Measurements from ENCODE around the gene NOP10. TPM values are rescaled to one million over a fixed set of nuclear protein-coding genes. Genes with fewer than 3 reads are reported as not detected.
"Not testable (repeated sequence)": the region's sequence is repeated elsewhere in the genome, so short reads cannot be mapped to it uniquely, and the experiment has no call there.

NOP10 gene
- total and polyA plus RNA-seq, 2 of the 8 experiments (the other 6 are each of a cell fraction or from before 2014, with no cell fraction given): 285 to 981 TPM

- not testable (repeated sequence) for H3K4me2 ChIP-seq (ENCODE audit: insufficient read depth in 1 of 2, low read depth in 2 of 2, low read length in 2 of 2); H4K8ac ChIP-seq (ENCODE audit: extremely low read depth, insufficient read depth, low read length); H2BK20ac ChIP-seq (ENCODE audit: low read length); H2BK15ac ChIP-seq (ENCODE audit: low read length); H3K9ac ChIP-seq (replicated peaks in 1 of 4; ENCODE audit: extremely low read depth in 1 of 4, low read depth in 3 of 4, low read length in 3 of 4); H3K4me1 ChIP-seq (replicated peaks in 1 of 4; ENCODE audit: control insufficient read depth in 3 of 4, insufficient read depth in 4 of 4, low read length in 3 of 4); H3K23ac ChIP-seq (ENCODE audit: insufficient read length); H3K27me3 ChIP-seq (replicated peaks in 1 of 4; ENCODE audit: control insufficient read depth in 3 of 4, extremely low read depth in 1 of 4, insufficient read depth in 3 of 4, low read length in 3 of 4); H3K18ac ChIP-seq (ENCODE audit: extremely low read depth, low read length); H3K27ac ChIP-seq (ENCODE audit: low read depth, low read length); H4K91ac ChIP-seq (replicated peaks; ENCODE audit: insufficient read length, low read length); H2AK5ac ChIP-seq (ENCODE audit: low read depth, low read length); H3K79me2 ChIP-seq (ENCODE audit: control insufficient read depth in 1 of 2, insufficient read depth in 2 of 2, low read length in 2 of 2); H3K56ac ChIP-seq (replicated peaks; ENCODE audit: insufficient read length, low read depth, low read length); H3K9me3 ChIP-seq (ENCODE audit: insufficient read depth in 2 of 2, low read depth in 1 of 2, low read length in 1 of 2); H4K5ac ChIP-seq (ENCODE audit: insufficient read length, low read depth, low read length); H2BK5ac ChIP-seq (ENCODE audit: low read depth, low read length); H4K20me1 ChIP-seq (replicated peaks in 1 of 2; ENCODE audit: control insufficient read depth in 1 of 2, insufficient read depth in 2 of 2, low read length in 2 of 2); H2AFZ ChIP-seq (ENCODE audit: low read length); FAIRE-seq; DNase-seq (ENCODE audit: low read depth in 1 of 2, low spot score in 2 of 2); H2BK12ac ChIP-seq (ENCODE audit: low read depth, low read length); H3K4me3 ChIP-seq (ENCODE audit: extremely low read depth in 1 of 4, insufficient read depth in 2 of 4, low read depth in 3 of 4, low read length in 4 of 4); H3K14ac ChIP-seq (ENCODE audit: insufficient read length); H3K4ac ChIP-seq (replicated peaks; ENCODE audit: insufficient read length, low read depth, low read length); H3K23me2 ChIP-seq (ENCODE audit: low read depth, low read length); H3K79me1 ChIP-seq (ENCODE audit: low read depth, low read length); H2BK120ac ChIP-seq (replicated peaks; ENCODE audit: low read depth, low read length)
- H3K36me3 ChIP-seq (ENCODE audit: control insufficient read depth in 2 of 4, insufficient read depth in 4 of 4, low read length in 3 of 4): peaks cover 0 to 18% (median 12%) of the 10 kb centered on the region in 4 experiments; a peak in 6 of 8 replicates
- ChIA-PET POLR2A (ENCODE audit: partially characterized antibody) (interaction anchor here (2.1 to 3.5 kb wide), 2 partner anchors 10 to 14 kb away, joined by 8 to 23 read pairs; partner anchors contain the start of genes LPCAT4, NOP10 and NUTM1), CTCF (ENCODE audit: partially characterized antibody) (interaction anchor here (0.7 to 2.3 kb wide), 4 partner anchors 8 to 160 kb away, joined by 3 to 7 read pairs (median 4); partner anchors contain the start of genes NOP10 and NUTM1)
- WGBS, 2 experiments (ENCODE audit: extremely low coverage in 1 of 2, insufficient coverage in 1 of 2, insufficient read length in 1 of 2, insufficient replicate concordance in 2 of 2, low coverage in 1 of 2, low lambda C conversion rate in 2 of 2, missing lambda C conversion rate in 1 of 2): 87% methylated on average over 12 of the region's 12 CpGs; no CpG with 5 or more reads in 1 of the 2 experiments
These were observed 10.1 kb upstream of the NOP10 start for GRCh38 chr15:34352996-34353395.

All from H1 (cell line).